ENCODE data around the gene CD93. TPM values are rescaled to one million over a fixed set of nuclear protein-coding genes. Genes with fewer than 3 reads are reported as not detected.

Gene CD93
- total RNA-seq, 6 experiments from 2014 or later, result not detected

DNA sequence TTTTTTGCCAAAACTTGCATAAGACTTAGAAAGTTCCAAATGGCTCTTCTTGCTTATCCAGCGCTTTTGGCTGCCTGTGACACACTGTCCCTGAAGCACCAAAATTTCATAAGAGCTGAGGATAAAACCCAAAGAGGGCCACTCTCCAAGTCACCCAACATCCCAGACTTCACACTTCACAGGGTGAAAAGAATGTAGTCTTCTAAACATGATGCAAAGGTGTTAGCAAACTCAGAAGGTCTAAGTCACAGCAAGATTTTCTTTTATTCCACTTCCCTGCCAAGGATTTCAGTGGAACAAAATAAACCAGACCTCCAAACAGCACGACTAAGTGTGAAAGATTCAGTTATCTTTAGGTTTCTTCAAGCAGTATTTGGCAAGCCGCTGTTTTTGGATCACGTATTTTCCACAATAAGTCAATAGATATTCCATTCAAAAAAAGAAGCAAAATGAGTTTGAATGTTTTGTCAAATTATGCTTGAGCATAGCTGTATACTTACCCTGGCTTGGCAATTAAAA is 44.6 kb upstream of the CD93 start:
- Mint-ChIP-seq H3K4me1 (ENCODE audit: low read depth) (no peaks in the 10 kb centered on the region), H3K27ac (no peak overlapping the region)

DNA sequence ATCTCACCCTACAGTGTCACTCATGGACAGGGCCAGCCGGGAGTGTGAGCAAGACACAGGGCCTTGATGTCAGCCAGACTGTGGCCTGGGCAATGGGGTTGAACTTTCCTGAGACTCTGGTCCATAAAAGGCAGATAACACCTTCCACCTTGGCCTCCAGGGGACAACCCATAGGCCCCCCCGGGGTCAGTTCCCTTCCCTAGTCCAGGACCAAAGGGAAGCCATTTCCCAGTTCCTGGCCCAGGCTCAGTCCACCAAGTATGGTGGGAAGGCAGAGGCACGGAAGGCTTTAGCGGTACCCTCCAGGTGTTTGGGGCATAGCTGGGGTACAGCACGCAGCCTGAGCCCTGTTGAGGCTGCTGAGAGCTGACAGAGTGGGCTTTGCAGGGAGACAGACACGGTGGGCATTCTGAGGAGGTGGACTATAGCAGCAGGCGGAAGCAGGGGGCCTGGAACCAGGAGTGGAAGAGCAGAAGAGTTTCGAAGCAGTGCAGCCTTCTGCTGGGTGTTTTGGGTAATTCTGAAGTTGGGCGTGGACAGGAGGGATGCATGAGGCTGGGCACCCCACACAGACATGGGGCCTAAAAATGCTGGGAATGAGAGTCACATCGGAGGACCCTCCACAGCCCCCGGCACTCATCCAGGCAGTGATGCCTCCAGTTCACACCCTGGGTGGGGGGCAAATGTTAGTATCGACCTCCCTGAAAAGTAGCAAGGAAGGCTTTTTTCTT is 43.9 kb upstream of the CD93 start:
- H3K27ac Mint-ChIP-seq, result no peak overlapping the region
- H3K4me1 Mint-ChIP-seq (ENCODE audit: low read depth), result no peaks in the 10 kb centered on the region
- H3K36me3 Mint-ChIP-seq (ENCODE audit: low read depth), result no peaks in the 10 kb centered on the region
- TF ChIP-seq, protein P1, sequence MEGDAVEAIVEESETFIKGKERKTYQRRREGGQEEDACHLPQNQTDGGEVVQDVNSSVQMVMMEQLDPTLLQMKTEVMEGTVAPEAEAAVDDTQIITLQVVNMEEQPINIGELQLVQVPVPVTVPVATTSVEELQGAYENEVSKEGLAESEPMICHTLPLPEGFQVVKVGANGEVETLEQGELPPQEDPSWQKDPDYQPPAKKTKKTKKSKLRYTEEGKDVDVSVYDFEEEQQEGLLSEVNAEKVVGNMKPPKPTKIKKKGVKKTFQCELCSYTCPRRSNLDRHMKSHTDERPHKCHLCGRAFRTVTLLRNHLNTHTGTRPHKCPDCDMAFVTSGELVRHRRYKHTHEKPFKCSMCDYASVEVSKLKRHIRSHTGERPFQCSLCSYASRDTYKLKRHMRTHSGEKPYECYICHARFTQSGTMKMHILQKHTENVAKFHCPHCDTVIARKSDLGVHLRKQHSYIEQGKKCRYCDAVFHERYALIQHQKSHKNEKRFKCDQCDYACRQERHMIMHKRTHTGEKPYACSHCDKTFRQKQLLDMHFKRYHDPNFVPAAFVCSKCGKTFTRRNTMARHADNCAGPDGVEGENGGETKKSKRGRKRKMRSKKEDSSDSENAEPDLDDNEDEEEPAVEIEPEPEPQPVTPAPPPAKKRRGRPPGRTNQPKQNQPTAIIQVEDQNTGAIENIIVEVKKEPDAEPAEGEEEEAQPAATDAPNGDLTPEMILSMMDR (IDR thresholded peaks at IDR 0.05), result no peak
- H3K4me3 Mint-ChIP-seq, result no peak overlapping the region
- H3K9me3 Mint-ChIP-seq, result no peaks in the 10 kb centered on the region
- no peaks in the 10 kb centered on the region; the same call in 1 of the 2 replicates for H3K27me3 Mint-ChIP-seq (ENCODE audit: insufficient read depth)
- no peak for DNase-seq

More for the DNA sequence above, 44.6 kb upstream of the CD93 start:
- Mint-ChIP-seq H3K4me3 (no peak overlapping the region), H3K27me3 (ENCODE audit: insufficient read depth) (no peaks in the 10 kb centered on the region; the same call in 1 of the 2 replicates), H3K9me3 (no peaks in the 10 kb centered on the region), H3K36me3 (ENCODE audit: low read depth) (no peaks in the 10 kb centered on the region)
- no peak for DNase-seq
- TF ChIP-seq, protein P1 (IDR thresholded peaks at IDR 0.05), result no peak

DNA sequence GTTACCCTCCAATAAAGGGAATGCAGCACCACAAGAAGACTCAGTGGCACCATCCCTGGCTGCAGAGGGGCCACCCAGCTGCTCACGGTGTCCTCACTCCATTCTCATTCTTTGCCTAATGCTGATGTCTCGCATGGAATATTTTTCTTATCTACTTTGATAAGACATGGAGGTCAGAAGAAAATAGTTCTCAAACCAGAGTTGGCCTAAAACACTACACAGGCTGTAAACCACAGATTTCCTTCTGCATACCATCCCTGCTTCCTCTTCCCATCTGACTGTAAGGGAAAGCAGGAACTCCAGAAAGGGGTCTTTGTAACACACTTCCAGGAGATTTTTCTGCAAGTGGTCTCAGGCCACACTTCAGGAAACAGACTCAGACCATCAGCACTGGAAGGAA is 43.1 kb upstream of the CD93 start:
- TF ChIP-seq, protein P1 (IDR thresholded peaks at IDR 0.05), result no peak
- DNase-seq, result no peak
- Mint-ChIP-seq H3K4me1 (ENCODE audit: low read depth) (no peaks in the 10 kb centered on the region), H3K27ac (no peak overlapping the region), H3K9me3 (no peaks in the 10 kb centered on the region), H3K27me3 (ENCODE audit: insufficient read depth) (no peaks in the 10 kb centered on the region; the same call in 1 of the 2 replicates), H3K36me3 (ENCODE audit: low read depth) (no peaks in the 10 kb centered on the region), H3K4me3 (no peak overlapping the region)

DNA sequence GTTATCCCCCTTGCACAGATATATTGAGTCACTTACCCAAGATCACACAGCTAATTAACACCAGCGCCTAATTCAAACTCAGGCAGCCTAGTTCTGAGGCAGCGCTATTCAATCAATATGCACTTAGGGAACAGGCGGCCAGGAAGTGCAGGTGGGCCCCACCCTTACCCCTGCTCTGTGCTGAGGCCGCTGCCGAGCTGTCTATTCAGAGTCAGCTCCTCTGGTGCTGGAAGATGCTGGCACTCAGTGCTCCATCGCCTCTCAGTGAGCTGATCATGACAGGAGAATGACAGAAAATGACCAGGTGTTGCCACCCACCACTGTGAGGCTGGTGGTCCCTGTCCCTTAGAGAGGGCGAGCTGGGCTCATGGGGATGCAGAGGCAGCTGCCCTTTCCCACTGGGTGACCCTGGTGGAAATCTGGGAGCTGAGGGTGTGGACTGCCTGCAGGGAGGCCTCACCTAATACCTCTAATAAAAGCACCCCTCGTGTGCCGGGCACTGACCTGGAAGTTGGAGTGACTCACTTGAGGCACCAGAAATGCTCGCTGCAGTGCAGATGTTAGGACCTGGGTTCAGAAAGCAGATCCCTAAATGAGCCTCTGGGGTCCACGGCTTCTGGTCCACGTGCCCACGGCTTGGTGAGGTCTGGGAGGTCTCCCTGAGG is 42.5 kb upstream of the CD93 start:
- H3K36me3 Mint-ChIP-seq (ENCODE audit: low read depth), result no peaks in the 10 kb centered on the region
- no peak overlapping the region for H3K4me3 Mint-ChIP-seq
- TF ChIP-seq, protein P1 (IDR thresholded peaks at IDR 0.05), result no peak
- no peak overlapping the region for H3K27ac Mint-ChIP-seq
- H3K9me3 Mint-ChIP-seq, result no peaks in the 10 kb centered on the region
- DNase-seq, result no peak
- no peaks in the 10 kb centered on the region for H3K4me1 Mint-ChIP-seq (ENCODE audit: low read depth)
- peaks cover 2% of the 10 kb centered on the region for H3K27me3 Mint-ChIP-seq (ENCODE audit: insufficient read depth)

DNA sequence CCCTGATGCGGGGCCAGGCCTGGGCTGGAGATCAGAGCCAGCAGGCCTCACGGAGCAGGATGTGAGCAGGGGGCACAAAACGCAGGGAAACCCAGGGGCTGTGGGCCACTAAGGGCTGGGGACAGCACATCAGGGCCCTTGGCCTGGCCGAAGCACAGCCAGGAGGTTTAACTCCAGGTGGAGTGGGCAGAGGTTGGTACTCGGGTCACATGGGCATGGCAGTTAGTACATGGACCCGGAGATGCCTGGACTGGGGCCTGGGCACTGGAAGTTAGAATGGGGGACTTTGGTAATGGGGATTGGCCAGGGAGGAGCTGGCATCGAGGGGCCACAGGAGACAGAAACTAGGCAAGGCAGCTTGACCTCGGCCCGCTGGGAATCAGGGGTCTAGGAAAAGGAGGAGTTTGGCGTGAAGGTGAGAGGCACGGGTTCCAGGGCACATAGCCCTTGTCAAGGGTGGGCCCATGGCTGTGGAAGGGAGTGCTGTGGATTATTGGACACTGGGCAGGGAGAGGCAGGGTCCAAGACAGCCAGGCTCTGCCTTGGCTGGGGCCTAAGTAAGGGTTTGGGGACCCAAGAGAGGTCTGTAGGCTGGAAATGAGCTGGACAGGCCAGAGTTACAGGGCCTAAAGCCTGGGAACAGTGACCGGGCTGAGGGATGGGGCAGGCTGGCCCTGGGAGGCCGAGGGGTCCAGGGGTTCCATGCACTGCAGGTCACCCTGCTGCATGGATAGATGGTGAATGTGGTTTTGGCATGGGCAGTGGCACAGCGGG is 41.6 kb upstream of the CD93 start:
- H3K9me3 Mint-ChIP-seq, result no peaks in the 10 kb centered on the region
- no peak for DNase-seq
- peaks cover 5% of the 10 kb centered on the region for H3K27me3 Mint-ChIP-seq (ENCODE audit: insufficient read depth)
- TF ChIP-seq, protein P1 (IDR thresholded peaks at IDR 0.05), result no peak
- no peak overlapping the region for H3K27ac Mint-ChIP-seq
- no peaks in the 10 kb centered on the region for H3K36me3 Mint-ChIP-seq (ENCODE audit: low read depth)
- no peak overlapping the region for H3K4me3 Mint-ChIP-seq
- no peaks in the 10 kb centered on the region for H3K4me1 Mint-ChIP-seq (ENCODE audit: low read depth)

Measured in HFFc6 (cell line).